HepG2 (cell line): Measurements from ENCODE around the gene KCNQ2. TPM values are rescaled to one million over a fixed set of nuclear protein-coding genes. Genes with fewer than 3 reads are reported as not detected.

Source experiments
- ATF1 ChIP-seq: IDR thresholded peaks from 2 replicates; pipeline ENCODE4 v1.6.1; 2016; ENCODE audit warnings: mild to moderate bottlenecking, control low read depth
- ATF6 ChIP-seq: sonication (generic); formaldehyde crosslinking; conservative IDR thresholded peaks from 2 replicates; pipeline ENCODE4 v1.4.0; 2020; ENCODE audit warnings: missing genetic modification reagents
- FOXP4 ChIP-seq: sonication (generic); formaldehyde crosslinking; IDR thresholded peaks from 2 replicates; pipeline ENCODE4 v1.4.0; 2020; ENCODE audit warnings: missing genetic modification reagents
- GABPB1 ChIP-seq: IDR thresholded peaks from 2 replicates; pipeline ENCODE4 v1.6.1; 2016; ENCODE audit warnings: mild to moderate bottlenecking, missing genetic modification reagents, moderate library complexity, missing compliant biosample characterization
- GZF1 ChIP-seq: sonication (generic); formaldehyde crosslinking; IDR thresholded peaks from 2 replicates; pipeline ENCODE4 v1.5.1; 2020; ENCODE audit warnings: mild to moderate bottlenecking, missing genetic modification reagents
- HIVEP1 ChIP-seq: sonication (generic); formaldehyde crosslinking; IDR thresholded peaks from 2 replicates; pipeline ENCODE4 v1.4.0; 2020; ENCODE audit warnings: mild to moderate bottlenecking, missing genetic modification reagents
- HNRNPUL1 ChIP-seq: fragments of 200-400 bp; formaldehyde crosslinking; IDR thresholded peaks from 2 replicates; pipeline ENCODE4 v1.6.1; 2017; ENCODE audit warnings: low read depth, mild to moderate bottlenecking, low read length, moderate library complexity
- HOMEZ ChIP-seq: IDR thresholded peaks from 2 replicates; pipeline ENCODE4 v1.6.1; 2016; ENCODE audit warnings: low read depth
- IKZF4 ChIP-seq: sonication (generic); formaldehyde crosslinking; IDR thresholded peaks from 2 replicates; pipeline ENCODE4 v1.5.1; 2020; ENCODE audit warnings: borderline replicate concordance, mild to moderate bottlenecking, low read depth, missing genetic modification reagents; ENCODE audit errors: not compliant biosample characterization
- MAZ ChIP-seq, 2 experiments: sonication (generic) in 1 of 2; formaldehyde crosslinking in 1 of 2; IDR thresholded peaks; 2 replicates each; pipeline versions ENCODE4 v1.5.0 to v1.6.1; 2012 to 2020; ENCODE audit warnings: low read depth in 2 of 2, mild to moderate bottlenecking in 2 of 2, borderline replicate concordance in 1 of 2, improper control_type of control experiment in 1 of 2, low read length in 1 of 2, missing genetic modification reagents in 1 of 2, moderate library complexity in 1 of 2
- MXD3 ChIP-seq: IDR thresholded peaks from 2 replicates; pipeline ENCODE4 v1.6.1; 2016; ENCODE audit warnings: mild to moderate bottlenecking, missing biosample characterization, missing genetic modification reagents
- PHF20 ChIP-seq: sonication (generic); formaldehyde crosslinking; IDR thresholded peaks from 2 replicates; pipeline ENCODE4 v1.5.0; 2020; ENCODE audit warnings: mild to moderate bottlenecking, missing genetic modification reagents
- RFX1 ChIP-seq: fragments of 450-650 bp; IDR thresholded peaks from 2 replicates; pipeline ENCODE4 v1.6.1; 2017
- SAFB2 ChIP-seq: sonication (generic); formaldehyde crosslinking; IDR thresholded peaks from 2 replicates; pipeline ENCODE4 v1.5.1; 2020; ENCODE audit warnings: missing genetic modification reagents, low read depth, mild to moderate bottlenecking, borderline replicate concordance
- TFDP2 ChIP-seq: sonication (generic); formaldehyde crosslinking; IDR thresholded peaks from 2 replicates; pipeline ENCODE4 v1.4.0; 2020; ENCODE audit warnings: missing genetic modification reagents
- ZBTB7B ChIP-seq: sonication (generic); formaldehyde crosslinking; IDR thresholded peaks from 2 replicates; pipeline ENCODE4 v1.4.0; 2020; ENCODE audit warnings: missing genetic modification reagents
- ZKSCAN8 ChIP-seq: IDR thresholded peaks from 2 replicates; pipeline ENCODE4 v1.6.1; 2016; ENCODE audit warnings: borderline replicate concordance, missing genetic modification reagents, missing compliant biosample characterization
- ZNF264 ChIP-seq: sonication (generic); formaldehyde crosslinking; IDR thresholded peaks from 2 replicates; pipeline ENCODE4 v1.4.0; 2020; ENCODE audit warnings: missing genetic modification reagents
- ZNF747 ChIP-seq: sonication (generic); formaldehyde crosslinking; IDR thresholded peaks from 2 replicates; pipeline ENCODE4 v1.8.1; 2023; ENCODE audit warnings: missing genetic modification reagents, mild to moderate bottlenecking, borderline replicate concordance
- ZNF775 ChIP-seq: sonication (generic); formaldehyde crosslinking; IDR thresholded peaks from 2 replicates; pipeline ENCODE4 v1.4.0; 2020; ENCODE audit warnings: missing genetic modification reagents, mild to moderate bottlenecking, moderate library complexity, borderline replicate concordance
- ZNF781 ChIP-seq: sonication (generic); formaldehyde crosslinking; IDR thresholded peaks from 2 replicates; pipeline ENCODE4 v1.5.1; 2020; ENCODE audit warnings: borderline replicate concordance, mild to moderate bottlenecking, missing genetic modification reagents; ENCODE audit errors: not compliant biosample characterization
- ZSCAN22 ChIP-seq: sonication (generic); formaldehyde crosslinking; IDR thresholded peaks from 2 replicates; pipeline ENCODE4 v1.4.0; 2020; ENCODE audit warnings: mild to moderate bottlenecking, missing genetic modification reagents
- polyA plus RNA-seq, 8 experiments: library from polyadenylated mRNA; depleted of rRNA in 3 of 8; stranded (reverse) in 7 of 8; unstranded in 1 of 8; fragments of >200 nt; fragmentation: Illumina TruSeq in 4 of 8; extraction: Trizol in 4 of 8; gene quantifications; 2 replicates each; pipeline versions ENCODE4 v1.2.1 to v1.2.3, GENCODE V29; 2011 to 2016; ENCODE audit warnings: low read depth in 4 of 8, missing spikeins in 1 of 8, mixed read lengths in 1 of 8; ENCODE audit not compliant: insufficient read depth in 1 of 8
- total RNA-seq, 5 experiments: library from RNA; depleted of rRNA; stranded (reverse); fragments of >200 nt; fragmentation: Illumina TruSeq; extraction: Trizol; gene quantifications; 2 replicates each; pipeline ENCODE4 v1.2.3, GENCODE V29; 2016; ENCODE audit warnings: low read depth in 1 of 5

KCNQ2 gene
- total and polyA plus RNA-seq, 2 of the 13 experiments (the other 11 are each of a cell fraction or from before 2014, with no cell fraction given) = not detected

GRCh38 chr20:63495741-63496595 lies 23.5 kb upstream of the KCNQ2 start (continued):
- peak; percentile 63; the same call in 1 of the 2 replicates for TF ChIP-seq TFDP2
- no peak for TF ChIP-seq ZNF264 (CRISPR knock-in tag)
- no peak for TF ChIP-seq ZNF747
- no peak for TF ChIP-seq ATF1 (CRISPR knock-in tag)
- no peak for TF ChIP-seq ATF6
- peak; percentile 74 for TF ChIP-seq ZBTB7B (CRISPR knock-in tag)
- no peak for TF ChIP-seq ZKSCAN8 (CRISPR knock-in tag)
- no peak for TF ChIP-seq ZNF781 (CRISPR knock-in tag)
- no peak for TF ChIP-seq HOMEZ (CRISPR knock-in tag)
- TF ChIP-seq MXD3 (CRISPR knock-in tag) = no peak; the same call in 1 of the 2 replicates
- TF ChIP-seq RFX1 = no peak
- peak; percentile 55; the same call in 1 of the 2 replicates for TF ChIP-seq GABPB1
- no peak for TF ChIP-seq IKZF4
- no peak for TF ChIP-seq HIVEP1 (CRISPR knock-in tag)
- TF ChIP-seq ZSCAN22 (CRISPR knock-in tag) = no peak
- no peak for TF ChIP-seq PHF20 (CRISPR knock-in tag)
- no peak for TF ChIP-seq MAZ (IDR thresholded peaks at IDR 0.05; ENCODE audit: borderline replicate concordance, low read depth, low read length)
- TF ChIP-seq MAZ (CRISPR knock-in tag; IDR thresholded peaks at IDR 0.05; ENCODE audit: low read depth) = peak; percentile 66
- TF ChIP-seq ZNF775 = no peak
- no peak for TF ChIP-seq SAFB2 (CRISPR knock-in tag)
- TF ChIP-seq HNRNPUL1 = no peak
- no peak for TF ChIP-seq FOXP4
- TF ChIP-seq GZF1 (CRISPR knock-in tag) = no peak
